CD4-positive, alpha-beta T cell treated with Interleukin-10 for 1 hour (primary cell): Measurements from ENCODE around the gene SORBS1.

Experiments
- DNase-seq: peaks from one replicate; pipeline ENCODE4 v3.0.0-alpha.2; 2020

The SORBS1 gene

DNA sequence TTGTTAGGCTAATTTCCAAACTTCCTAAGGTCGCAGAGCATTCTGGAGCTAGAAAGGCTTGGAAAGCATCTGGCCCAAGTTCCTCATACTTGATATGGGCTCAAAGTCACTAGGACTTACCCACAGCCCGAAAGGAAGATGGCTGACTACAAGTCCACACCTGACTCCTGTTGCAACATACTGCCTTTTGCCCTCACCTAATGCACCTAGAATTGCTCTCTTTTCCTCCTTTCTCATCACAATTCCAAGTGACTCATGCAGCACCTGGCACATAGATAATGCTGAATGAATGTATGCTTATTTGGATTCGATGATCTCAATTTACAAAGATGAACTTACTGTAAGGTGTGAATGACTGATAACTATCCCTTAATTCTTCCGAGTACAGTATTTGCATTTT, 131.5 kb downstream of the SORBS1 start:
- no peak for DNase-seq

- no peak for DNase-seq
Measured at GRCh38 chr10:95428701-95429100, 132.5 kb downstream of the SORBS1 start.

- DNase-seq, result no peak
Measured at GRCh38 chr10:95426482-95426881, 134.7 kb downstream of the SORBS1 start.

- DNase-seq, result no peak
Measured at GRCh38 chr10:95425592-95426465, 135.3 kb downstream of the SORBS1 start.

- no peak for DNase-seq
Measured at GRCh38 chr10:95423164-95424005, 137.8 kb downstream of the SORBS1 start.

DNA sequence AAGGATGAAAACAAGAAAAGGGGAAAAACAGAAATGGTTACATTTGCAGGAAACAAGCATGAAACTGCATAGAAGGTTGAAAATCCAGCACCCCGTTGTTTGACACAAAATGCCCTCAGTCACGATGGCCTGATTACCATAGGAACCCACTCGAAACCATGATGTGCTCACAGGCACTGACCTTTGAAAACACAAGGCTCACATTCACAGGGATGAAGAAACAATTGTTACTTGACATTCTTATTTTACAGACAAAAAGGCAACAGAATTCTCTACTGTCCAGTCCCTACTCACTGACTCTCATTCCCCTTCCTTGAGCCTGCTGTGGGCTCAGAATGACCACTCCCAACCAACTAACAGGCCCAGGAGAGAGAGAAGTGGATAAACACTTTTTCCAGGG, 138.9 kb downstream of the SORBS1 start:
- DNase-seq, result no peak

GRCh38 chr10:95421782-95422181, 139.4 kb downstream of the SORBS1 start:
- no peak for DNase-seq

GRCh38 chr10:95419399-95419798, 141.8 kb downstream of the SORBS1 start:
- DNase-seq, result no peak

DNA sequence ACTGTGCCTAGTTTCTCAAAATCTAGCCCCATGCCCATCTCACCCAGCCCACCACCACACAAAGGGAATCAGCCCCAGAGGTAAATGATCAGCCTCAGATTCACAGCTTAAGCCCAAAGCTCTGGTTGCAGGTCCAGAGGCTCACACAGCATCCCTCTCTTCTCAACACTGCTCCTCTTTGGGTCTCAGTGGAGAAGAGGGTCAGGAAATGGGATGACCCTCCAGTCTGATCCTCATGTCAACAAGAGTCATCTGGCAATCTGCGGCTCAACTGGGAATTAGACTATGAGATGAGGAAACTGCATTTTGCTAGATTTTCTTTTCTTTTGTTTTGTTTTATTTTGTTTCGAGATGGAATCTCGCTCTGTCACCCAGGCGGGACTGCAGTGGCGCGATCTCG, 144.2 kb downstream of the SORBS1 start:
- DNase-seq, result no peak

DNA sequence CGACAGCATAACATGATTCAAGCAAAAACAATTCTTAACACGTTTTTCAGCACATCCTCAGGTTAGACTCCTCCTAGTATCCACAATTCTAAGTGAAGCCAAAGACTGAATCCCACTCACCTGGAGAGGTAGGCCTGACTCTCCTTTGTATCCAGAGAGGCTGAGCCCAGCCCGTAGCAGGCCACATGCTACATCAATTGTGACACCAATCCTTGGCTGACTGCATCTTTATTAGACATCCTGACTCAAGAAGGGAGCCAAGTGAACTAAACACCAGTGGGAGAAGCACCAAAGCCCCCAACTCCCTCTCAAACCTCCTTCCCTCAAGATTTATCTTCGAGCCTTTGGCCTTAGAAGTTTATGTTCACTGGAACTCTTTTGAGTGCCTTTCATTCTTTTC, 144.9 kb downstream of the SORBS1 start:
- DNase-seq, result no peak

- DNase-seq, result no peak
Measured at GRCh38 chr10:95415621-95416031, 145.5 kb downstream of the SORBS1 start.

GRCh38 chr10:95414844-95415485, 146.2 kb downstream of the SORBS1 start:
- DNase-seq, result no peak

GRCh38 chr10:95414016-95414830, 146.9 kb downstream of the SORBS1 start:
- DNase-seq, result no peak

DNA sequence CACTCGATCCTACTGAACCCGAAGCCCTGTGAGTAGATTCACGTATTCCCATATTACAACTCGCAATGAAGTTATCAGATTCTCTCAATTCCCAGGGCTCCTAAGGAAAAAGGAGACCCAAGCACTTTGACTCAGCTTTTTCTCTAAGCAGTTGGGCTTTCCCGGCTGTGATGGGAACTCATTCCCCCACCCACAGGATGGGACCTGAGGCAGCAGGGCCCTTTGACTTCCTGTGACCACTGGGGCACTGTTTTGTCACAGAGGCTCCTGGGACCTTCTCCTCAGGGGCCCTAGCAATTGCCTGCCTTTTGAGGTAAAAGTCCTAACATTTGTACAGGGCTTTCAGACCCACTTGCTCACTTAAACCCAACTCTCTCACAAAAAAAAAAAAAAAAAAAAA, 147.6 kb downstream of the SORBS1 start:
- DNase-seq, result no peak

GRCh38 chr10:95411635-95412034, 149.5 kb downstream of the SORBS1 start:
- DNase-seq, result no peak

DNA sequence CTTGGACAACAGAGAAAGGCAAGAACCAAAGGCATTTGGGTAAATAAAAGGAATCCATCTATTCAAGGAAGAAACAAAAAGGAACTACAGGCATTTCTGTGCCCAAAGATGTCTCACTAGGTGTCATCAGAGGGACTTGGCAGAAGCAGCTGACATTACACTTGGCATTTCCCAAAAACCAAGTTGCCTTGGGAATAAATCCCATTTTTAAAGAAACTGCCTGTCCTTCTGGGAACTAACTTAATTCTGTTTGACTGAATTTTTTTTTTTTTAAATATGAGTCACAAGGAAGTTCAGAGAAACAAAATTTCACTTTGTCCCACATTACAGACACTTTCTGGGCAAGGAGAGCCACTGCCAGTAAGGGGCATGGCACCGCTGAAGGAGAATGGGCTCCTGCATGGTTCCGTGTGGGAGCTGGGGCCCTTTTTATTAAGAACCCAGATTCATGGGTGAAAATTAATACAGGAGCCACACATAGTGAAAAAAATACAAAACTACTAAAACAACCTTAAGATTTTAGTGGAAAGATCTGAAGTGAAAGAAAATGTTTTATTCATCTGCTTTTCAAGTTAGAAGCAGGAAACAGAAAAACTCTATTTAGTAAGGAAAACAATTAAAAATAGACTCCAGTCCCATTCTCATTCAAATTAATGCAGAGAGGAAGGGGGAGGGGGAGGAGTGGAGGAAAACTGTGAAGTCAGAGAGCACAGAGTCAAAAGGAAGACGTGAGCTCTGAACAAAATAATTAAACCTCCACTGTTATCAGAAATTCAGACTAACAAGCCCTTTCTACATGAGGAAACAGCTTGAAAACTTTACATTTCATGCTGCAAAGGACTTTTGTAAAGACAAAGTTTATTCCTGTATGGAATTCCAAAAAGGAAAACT, 151.9 kb downstream of the SORBS1 start:
- DNase-seq, result no peak

DNA sequence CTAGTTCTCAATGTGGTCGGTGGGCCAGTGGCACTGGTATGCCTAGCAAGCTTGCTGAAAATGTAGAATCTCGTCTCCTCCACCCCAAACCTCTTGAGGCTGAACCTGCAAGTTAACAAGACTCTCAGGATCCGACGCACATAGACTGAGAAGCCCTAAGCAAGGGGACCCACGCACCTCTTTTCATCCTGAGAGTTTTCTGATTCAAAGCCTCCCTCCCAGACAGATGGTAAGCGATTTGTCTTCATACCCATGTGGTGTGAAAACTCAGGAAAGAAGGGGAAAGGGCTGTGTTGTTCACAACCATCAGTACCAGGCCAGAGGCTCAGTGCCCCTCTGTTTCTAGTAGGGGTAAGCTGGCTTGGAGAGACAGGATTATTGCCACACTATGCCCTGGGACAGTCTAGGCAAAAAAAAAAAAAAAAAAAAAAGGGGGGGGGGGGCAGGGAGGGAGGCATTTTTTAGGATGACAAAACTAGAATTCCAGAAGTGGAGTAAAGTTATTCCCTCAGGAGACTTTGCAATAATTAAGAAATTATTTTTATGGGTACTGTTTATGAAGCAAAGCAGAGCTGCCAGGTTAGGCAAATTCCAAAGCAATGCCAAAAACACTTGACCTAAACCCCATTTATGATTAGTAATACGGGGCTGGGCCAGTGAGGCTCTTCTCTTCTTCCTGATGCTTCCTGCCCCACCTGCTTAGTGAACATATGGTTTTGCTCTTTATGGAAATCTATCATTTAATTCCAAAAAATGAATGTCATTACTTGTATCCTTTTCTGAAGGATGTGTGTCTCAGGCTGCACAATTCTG, 152.8 kb downstream of the SORBS1 start:
- no peak for DNase-seq

DNA sequence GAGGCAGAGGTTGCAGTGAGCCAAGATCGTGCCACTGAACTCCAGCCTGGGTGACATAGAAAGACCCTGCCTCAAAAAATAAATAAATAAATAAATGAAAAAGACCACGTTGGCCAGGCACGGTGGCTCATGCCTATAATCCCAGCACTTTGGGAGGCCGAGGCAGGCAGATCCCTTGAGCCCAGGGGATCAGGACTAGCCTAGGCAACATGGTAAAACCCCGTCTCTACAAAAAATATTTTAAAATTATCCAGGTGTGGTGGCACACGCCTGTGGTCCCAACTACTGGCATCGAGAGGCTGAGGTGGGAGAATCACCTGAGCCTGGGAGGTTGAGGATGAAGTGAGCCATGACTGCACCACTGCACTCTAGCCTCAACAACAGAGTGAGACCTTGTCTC, 153.6 kb downstream of the SORBS1 start:
- no peak for DNase-seq

GRCh38 chr10:95406651-95407280, 154.4 kb downstream of the SORBS1 start:
- DNase-seq, result no peak

- DNase-seq, result no peak
Measured at GRCh38 chr10:95405655-95406054, 155.5 kb downstream of the SORBS1 start.
